Bronchial epithelial cell (primary cell): Measurements from ENCODE around the gene SLC6A3. TPM values are rescaled to one million over a fixed set of nuclear protein-coding genes. Genes with fewer than 3 reads are reported as not detected.

Experiments used
- DNase-seq: peaks from one replicate; pipeline ENCODE4 v3.0.0-alpha.2; 2010; ENCODE audit warnings: low read depth
- FAIRE-seq: peaks from 2 replicates; lab custom pipeline; 2011; peaks lifted over from hg19 to GRCh38; lab: Jason Lieb, UNC
- H3K27me3 ChIP-seq: 2 replicates; pipeline ENCODE4 v1.5.1; 2011; ENCODE audit warnings: low read length; ENCODE audit not compliant: control insufficient read depth, insufficient read depth
- H3K36me3 ChIP-seq: 2 replicates; pipeline ENCODE4 v1.5.1; 2011; ENCODE audit warnings: low read length; ENCODE audit not compliant: control insufficient read depth, insufficient read depth
- H3K4me3 ChIP-seq: 2 replicates; pipeline ENCODE4 v1.5.1; 2011; ENCODE audit warnings: mild to moderate bottlenecking, low read depth, low read length, control low read depth
- total RNA-seq: library from RNA; depleted of rRNA; stranded (reverse); fragments of >200 nt; gene quantifications from 2 replicates; pipeline ENCODE4 v1.2.1, GENCODE V29; 2014
- TF ChIP-seq, protein P1 (sequence below): IDR thresholded peaks from 2 replicates; pipeline ENCODE4 v1.5.1; 2011; ENCODE audit warnings: mild to moderate bottlenecking, moderate library complexity, low read length, control low read depth, inconsistent platforms; ENCODE audit not compliant: insufficient read depth, severe bottlenecking

The SLC6A3 gene
- total RNA-seq, 1 donor from 2014 or later, result not detected

- DNase-seq (no peak), FAIRE-seq (no peak)
- TF ChIP-seq, protein P1, sequence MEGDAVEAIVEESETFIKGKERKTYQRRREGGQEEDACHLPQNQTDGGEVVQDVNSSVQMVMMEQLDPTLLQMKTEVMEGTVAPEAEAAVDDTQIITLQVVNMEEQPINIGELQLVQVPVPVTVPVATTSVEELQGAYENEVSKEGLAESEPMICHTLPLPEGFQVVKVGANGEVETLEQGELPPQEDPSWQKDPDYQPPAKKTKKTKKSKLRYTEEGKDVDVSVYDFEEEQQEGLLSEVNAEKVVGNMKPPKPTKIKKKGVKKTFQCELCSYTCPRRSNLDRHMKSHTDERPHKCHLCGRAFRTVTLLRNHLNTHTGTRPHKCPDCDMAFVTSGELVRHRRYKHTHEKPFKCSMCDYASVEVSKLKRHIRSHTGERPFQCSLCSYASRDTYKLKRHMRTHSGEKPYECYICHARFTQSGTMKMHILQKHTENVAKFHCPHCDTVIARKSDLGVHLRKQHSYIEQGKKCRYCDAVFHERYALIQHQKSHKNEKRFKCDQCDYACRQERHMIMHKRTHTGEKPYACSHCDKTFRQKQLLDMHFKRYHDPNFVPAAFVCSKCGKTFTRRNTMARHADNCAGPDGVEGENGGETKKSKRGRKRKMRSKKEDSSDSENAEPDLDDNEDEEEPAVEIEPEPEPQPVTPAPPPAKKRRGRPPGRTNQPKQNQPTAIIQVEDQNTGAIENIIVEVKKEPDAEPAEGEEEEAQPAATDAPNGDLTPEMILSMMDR, result no peak
- Histone ChIP-seq H3K4me3 (no peak overlapping the region), H3K27me3 (peaks cover 3% of the 10 kb centered on the region), H3K36me3 (no peaks in the 10 kb centered on the region)
These were observed 6.4 kb downstream of the SLC6A3 start for GRCh38 chr5:1438871-1439270.

GRCh38 chr5:1437876-1438559 is 7.2 kb downstream of the SLC6A3 start:
- Histone ChIP-seq H3K4me3 (no peak overlapping the region), H3K27me3 (no peaks in the 10 kb centered on the region), H3K36me3 (no peaks in the 10 kb centered on the region)
- TF ChIP-seq, protein P1, result no peak
- peak; percentile 75 for FAIRE-seq
- DNase-seq, result no peak

DNA sequence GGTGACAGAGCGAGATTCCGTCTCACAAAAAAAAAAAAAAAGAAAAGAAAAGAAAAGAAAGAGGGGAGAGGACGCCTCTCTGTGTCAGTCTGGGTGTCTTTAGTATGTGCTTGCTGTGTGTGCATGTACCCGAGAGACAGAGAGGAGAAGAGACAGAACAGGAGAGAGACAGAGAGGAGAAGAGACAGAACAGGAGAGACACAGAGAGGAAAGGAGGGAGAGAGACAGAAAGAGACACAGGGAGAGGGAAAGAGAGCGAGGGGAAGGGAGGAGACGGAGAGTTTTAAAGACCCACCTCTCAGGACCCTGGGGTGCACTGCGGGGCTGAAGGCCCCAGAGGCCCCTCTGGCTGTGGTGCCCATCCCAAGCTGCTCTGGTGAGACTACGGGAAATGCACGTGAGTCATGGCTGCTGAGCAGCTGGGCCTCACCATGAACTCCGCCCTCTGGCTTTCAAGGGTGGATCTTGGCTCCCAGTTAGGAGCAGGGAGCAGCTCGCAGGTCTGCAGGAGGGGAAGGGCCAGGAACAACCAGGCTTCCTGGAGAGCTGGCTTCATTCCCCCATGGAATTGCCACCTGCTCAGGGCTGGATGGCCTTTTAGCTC is 7.9 kb downstream of the SLC6A3 start:
- DNase-seq, result peak; percentile 41
- Histone ChIP-seq H3K4me3 (no peak overlapping the region), H3K27me3 (no peaks in the 10 kb centered on the region), H3K36me3 (no peaks in the 10 kb centered on the region)
- TF ChIP-seq, protein P1, result no peak
- no peak for FAIRE-seq

DNA sequence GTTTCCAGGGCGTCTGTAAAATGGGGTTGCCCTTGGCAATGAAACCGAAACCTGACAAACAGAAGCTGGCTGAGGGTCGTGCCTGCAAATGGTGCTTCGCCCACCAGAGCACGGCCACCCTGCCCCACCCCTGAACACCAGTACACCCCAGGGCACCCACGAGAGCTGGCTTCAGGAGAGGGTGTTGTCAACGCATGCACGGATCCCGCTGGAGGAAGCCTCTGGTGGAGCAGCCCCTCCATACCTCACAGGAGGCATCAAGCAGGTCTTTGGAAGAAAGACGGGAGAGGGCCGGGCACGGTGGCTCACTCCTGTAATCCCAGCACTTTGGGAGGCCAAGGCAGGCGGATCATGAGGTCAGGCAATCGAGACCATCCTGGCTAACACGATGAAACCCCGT is 8.6 kb downstream of the SLC6A3 start:
- H3K4me3 ChIP-seq, result no peak overlapping the region
- FAIRE-seq, result no peak
- no peaks in the 10 kb centered on the region for H3K27me3 ChIP-seq
- TF ChIP-seq, protein P1, result no peak
- H3K36me3 ChIP-seq, result no peaks in the 10 kb centered on the region
- DNase-seq, result no peak

- H3K4me3 ChIP-seq, result no peak overlapping the region
- no peak for DNase-seq
- no peaks in the 10 kb centered on the region for H3K36me3 ChIP-seq
- no peaks in the 10 kb centered on the region for H3K27me3 ChIP-seq
- TF ChIP-seq, protein P1, result no peak
- no peak for FAIRE-seq
These were observed 9.2 kb downstream of the SLC6A3 start for GRCh38 chr5:1436036-1436435.
